HG03442 (cell line): ENCODE results near the gene AK3.
"Not testable (repeated sequence)": the region's sequence is repeated elsewhere in the genome, so short reads cannot be mapped to it uniquely, and the experiment has no call there.

Source experiments
- ATAC-seq: cut with Tn5 transposase; IDR thresholded peaks from one replicate; pipeline ENCODE4 v1.9.1; 2021; ENCODE audit warnings: mild to moderate bottlenecking, moderate library complexity; ENCODE audit not compliant: unreplicated experiment

The AK3 gene

GRCh38 chr9:4740638-4741364, at the start of gene AK3:
Gene AK3 (minus strand): TSS chr9:4741202. CDS start chr9:4741087, 115 bp downstream.
- ATAC-seq, result peak; percentile 87

GRCh38 chr9:4788703-4789102, 47.7 kb upstream of the AK3 start:
- no peak for ATAC-seq

GRCh38 chr9:4787876-4788275, 46.9 kb upstream of the AK3 start:
- no peak for ATAC-seq

GRCh38 chr9:4786599-4786998, 45.6 kb upstream of the AK3 start:
- ATAC-seq, result no peak

GRCh38 chr9:4784403-4784802, 43.4 kb upstream of the AK3 start:
- ATAC-seq, result no peak

GRCh38 chr9:4783191-4783590, 42.2 kb upstream of the AK3 start:
- not testable (repeated sequence) for ATAC-seq

- no peak for ATAC-seq
These were observed 40.4 kb upstream of the AK3 start for GRCh38 chr9:4781408-4781807.

- ATAC-seq, result no peak
These were observed 39.6 kb upstream of the AK3 start for GRCh38 chr9:4780651-4781050.

- ATAC-seq, result not testable (repeated sequence)
These were observed 34.0 kb upstream of the AK3 start for GRCh38 chr9:4774958-4775357.

- ATAC-seq, result no peak
These were observed 33.2 kb upstream of the AK3 start for GRCh38 chr9:4774209-4774608.

- no peak for ATAC-seq
These were observed 30.8 kb upstream of the AK3 start for GRCh38 chr9:4771788-4772187.

- peak; percentile 58 for ATAC-seq
These were observed 28.5 kb upstream of the AK3 start for GRCh38 chr9:4769321-4770080.

GRCh38 chr9:4768681-4769080, 27.7 kb upstream of the AK3 start:
- no peak for ATAC-seq

GRCh38 chr9:4764033-4764432, 23.0 kb upstream of the AK3 start:
- no peak for ATAC-seq

- no peak for ATAC-seq
These were observed 22.0 kb upstream of the AK3 start for GRCh38 chr9:4762886-4763541.

GRCh38 chr9:4762108-4762885, 21.3 kb upstream of the AK3 start:
- peak; percentile 86 for ATAC-seq

- no peak for ATAC-seq
These were observed 19.1 kb upstream of the AK3 start for GRCh38 chr9:4760122-4760521.

- ATAC-seq, result no peak
These were observed 15.4 kb upstream of the AK3 start for GRCh38 chr9:4756420-4756819.

GRCh38 chr9:4755026-4755609, 14.1 kb upstream of the AK3 start:
- ATAC-seq, result no peak

GRCh38 chr9:4754530-4754929, 13.5 kb upstream of the AK3 start:
- not testable (repeated sequence) for ATAC-seq
